Measurements from ENCODE around the gene SLC22A4.

SLC22A4 gene

GRCh38 chr5:132297211-132297940, 3.2 kb downstream of the SLC22A4 start:
- in situ Hi-C loops (cut with MboI; ENCODE audit: low sequenced_read_pairs), result no loop called here

DNA sequence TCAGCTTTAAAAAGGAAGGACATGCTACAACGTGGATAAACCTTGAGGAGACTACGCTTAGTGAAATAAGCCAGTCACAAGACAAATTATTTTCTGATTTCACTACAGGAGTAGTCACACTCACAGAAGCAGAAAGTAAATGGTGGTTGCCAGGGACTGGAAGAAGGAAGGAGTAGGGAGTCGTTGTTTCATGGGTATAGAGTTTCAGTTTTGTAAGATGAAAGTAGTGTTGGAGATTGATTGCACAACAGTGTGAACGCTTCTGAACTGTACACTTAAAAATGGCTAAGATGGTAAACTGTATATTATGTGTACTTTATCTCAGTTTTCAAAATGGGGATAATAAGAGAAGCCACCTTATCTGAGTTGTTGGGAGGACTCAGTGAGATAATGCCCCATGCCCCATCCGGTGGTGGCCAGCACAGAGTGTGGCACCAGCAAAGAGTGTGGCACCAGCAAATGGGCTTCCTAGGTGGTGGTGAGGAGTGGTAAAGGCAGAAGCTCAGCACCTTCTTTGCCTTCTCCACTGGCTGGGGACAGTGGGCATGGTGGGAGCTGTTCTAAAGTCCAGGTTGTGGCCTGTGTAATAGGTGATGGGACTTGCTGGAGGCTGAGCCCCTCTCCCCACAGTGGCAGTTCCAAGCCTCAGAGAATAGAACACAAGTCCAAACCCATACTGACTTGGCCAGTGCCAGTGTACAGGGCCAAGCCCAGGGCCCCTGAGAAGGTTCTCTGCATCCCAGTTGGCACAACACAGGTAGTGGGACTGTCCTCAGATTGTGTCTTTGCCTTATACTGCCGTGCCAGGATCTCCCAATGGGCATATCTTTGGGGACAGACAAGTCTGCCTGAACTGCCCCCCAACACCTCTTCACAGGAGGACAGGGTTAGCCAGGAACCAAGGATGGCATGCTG, 4.4 kb downstream of the SLC22A4 start:
- in situ Hi-C loops (cut with MboI; ENCODE audit: low sequenced_read_pairs), result no loop called here

DNA sequence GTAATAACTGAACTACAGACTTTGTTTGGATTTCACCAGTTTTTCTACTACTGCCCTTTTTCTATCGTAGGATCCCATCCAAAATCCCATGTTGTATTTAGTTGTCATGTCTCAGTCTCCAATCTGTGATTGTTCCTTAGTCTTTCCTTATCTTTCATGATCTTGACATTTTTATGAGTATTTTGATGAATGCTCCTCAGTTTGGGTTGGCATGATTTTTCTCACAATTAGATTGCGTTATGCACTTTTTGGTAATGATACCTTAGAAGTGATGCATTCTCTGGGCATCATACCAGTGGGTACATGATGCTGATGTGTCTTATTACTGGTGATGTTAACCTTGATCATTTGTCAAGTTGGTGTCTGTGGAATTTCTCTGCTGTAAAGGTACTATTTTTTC, 5.7 kb downstream of the SLC22A4 start:
- in situ Hi-C loops (cut with MboI; ENCODE audit: low sequenced_read_pairs), result no loop called here

GRCh38 chr5:132300577-132301343, 6.6 kb downstream of the SLC22A4 start:
- in situ Hi-C loops (cut with MboI; ENCODE audit: low sequenced_read_pairs), result no loop called here

DNA sequence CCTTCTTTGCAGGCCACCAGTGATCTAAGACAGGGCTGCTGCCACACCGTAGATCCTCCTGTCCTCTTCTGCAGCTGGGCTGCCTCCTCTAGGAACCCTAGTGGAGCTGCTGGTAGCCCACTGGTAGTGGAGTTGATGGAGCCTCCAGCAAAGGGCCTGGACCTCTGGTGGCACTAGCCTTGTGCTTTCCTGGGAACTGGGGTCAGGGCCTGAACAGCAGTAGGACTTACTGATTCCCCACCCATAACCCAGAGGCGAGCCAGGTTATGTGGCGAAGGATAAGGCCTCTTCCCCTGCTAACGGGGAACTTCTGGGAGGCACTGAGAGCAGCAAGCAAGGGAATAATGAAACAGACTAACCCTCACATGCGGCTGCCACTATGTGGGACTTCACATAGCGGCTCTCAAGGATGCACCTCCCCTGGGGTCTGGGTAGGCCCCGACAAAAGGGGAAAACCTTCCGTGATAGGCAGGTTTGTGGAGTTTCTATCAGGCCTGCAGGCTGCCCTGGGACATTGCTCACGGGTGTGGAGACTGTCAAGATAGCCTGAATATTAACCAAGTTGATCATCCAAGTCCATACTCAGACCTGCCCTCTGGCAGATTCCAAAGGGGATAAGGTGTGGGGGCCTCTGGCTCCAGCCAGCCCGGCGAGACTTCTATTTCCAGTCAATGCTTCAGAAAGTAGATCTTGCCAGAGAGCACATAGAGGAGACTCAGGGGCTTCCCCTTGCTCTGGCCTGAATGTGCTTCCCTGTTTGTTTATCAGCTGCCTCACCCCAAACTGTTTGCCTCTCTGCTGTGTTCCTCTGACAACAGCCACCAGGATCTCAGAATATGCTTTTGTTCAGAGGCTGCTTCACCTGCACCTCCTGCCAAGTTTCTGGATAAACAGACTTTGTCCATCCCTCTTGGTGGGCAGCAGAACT, 7.4 kb downstream of the SLC22A4 start:
- in situ Hi-C loops (cut with MboI; ENCODE audit: low sequenced_read_pairs), result no loop called here

DNA sequence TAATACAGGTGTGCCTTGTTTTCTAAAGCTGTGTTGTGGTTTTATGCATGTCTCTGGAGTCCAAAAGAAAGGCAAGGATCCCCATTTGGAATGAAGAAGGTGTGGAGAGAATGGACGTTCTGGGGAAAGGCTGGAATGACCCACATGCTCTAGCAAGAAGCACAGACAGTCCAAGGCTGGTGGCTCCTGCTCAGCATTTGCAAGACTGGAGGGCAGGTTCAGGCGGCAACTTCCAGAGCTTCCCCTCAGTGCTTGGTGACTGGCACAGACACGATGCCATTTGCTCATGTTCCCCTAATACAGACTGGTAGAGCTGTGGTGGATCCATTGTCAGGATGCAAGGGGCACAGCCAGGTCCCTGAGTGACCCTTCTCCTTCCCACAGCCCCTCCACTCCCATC, 8.2 kb downstream of the SLC22A4 start:
- in situ Hi-C loops (cut with MboI; ENCODE audit: low sequenced_read_pairs), result no loop called here

- in situ Hi-C loops (cut with MboI; ENCODE audit: low sequenced_read_pairs), result no loop called here
Observed at GRCh38 chr5:132303589-132303988, 9.4 kb downstream of the SLC22A4 start.

DNA sequence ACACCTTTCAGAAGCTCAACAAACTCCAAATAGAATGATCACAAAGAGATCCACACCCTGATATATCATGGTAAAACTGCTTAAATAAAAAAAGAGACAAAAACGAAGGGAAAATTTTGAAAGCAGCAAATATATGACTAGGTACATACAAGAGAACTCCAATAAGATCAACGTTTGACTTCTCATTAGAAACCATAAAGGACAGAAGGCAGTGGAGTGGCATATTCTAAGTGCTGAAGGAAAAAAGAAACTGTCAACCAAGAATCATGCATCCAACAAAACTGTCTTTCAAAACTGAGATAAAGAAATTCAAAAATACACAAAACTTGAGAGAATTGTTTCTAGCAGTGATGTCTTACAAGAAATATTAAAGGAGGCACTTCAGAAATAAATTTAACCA, 11.2 kb downstream of the SLC22A4 start:
- in situ Hi-C loops (cut with MboI; ENCODE audit: low sequenced_read_pairs), result no loop called here

DNA sequence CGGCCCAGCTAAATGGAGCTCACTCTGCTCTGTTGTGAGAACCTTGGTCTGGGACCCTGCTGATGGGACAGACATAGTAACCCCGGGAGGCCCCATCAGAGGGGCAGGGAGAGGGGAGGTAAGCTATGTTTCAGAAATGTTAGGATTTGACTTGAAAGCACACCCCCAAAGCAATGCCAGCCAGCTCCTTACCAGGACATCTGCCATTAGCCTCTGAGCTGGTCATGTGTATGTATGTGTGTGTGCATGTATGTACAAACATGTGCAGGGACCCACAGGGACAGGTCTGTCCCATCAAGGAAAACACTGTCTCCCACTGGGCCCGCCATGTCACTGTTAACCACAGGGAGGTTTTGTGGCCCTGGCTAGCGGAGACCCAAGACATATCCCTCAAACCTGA, 14.5 kb downstream of the SLC22A4 start:
- in situ Hi-C loops (cut with MboI; ENCODE audit: low sequenced_read_pairs), result no loop called here

DNA sequence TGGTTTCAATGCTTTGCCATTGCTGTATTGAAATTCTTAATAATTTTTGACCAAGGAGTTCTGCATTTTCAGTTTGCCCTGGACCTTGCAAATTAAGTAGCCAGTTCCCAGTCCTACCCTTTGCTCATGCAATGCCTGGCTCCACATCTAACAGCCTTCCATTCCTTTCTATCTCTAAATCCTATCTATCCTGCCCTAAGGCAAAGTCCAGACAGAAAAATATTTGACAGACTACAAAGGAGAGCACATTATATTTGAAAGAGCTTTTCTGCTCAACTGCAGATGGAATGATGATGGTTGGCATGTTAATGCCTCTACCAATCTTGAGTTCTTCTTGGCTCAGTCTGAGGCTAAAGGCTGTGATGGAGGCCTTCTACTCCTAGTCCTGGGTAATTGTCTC, 15.5 kb downstream of the SLC22A4 start:
- in situ Hi-C loops (cut with MboI; ENCODE audit: low sequenced_read_pairs), result no loop called here

DNA sequence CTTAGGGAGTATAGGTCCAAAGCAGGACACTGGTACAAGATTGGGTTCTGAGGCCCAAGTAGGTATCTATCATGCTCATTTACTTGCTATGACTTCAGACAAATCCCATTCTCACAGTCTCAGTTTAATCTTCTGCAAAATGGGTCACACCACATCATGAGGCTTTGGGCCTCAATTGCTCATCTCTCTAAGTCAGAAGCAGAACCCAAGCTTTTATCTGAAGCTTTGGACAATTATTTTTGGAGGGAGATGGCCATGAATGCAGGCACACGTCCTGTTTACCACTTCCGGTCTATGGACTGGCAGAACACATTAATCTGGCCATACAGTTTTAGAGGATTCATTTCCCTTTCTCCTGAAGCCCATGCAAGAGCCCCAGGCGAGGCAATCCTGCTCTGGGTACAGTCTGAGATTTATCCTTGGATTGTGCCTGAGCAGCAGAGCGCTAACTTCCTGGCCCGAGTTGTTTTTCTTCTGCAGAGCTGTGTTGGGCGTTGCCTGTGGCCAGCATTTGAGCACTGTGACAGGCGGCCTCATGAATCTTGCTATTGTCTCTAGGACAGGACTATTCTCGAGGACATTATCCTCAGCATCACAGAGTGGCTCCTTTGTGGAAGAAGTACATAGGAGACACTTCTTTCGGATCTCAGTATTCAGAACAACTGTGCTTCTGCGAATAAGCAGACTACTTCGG, 16.1 kb downstream of the SLC22A4 start:
- in situ Hi-C loops (cut with MboI; ENCODE audit: low sequenced_read_pairs), result no loop called here

DNA sequence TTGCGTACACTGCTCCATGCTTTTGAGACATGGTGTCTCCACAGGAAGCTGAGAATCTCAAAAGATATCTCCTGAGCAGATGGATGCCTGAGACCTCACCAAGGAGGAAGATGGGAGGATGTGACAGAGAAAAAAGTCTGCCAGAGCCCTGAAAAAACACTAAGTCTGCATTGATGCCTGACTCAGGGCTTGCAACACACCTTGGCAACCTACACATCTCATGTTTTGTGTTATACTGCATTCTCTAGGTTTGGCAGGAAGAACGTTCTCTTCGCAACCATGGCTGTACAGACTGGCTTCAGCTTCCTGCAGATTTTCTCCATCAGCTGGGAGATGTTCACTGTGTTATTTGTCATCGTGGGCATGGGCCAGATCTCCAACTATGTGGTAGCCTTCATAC, 19.2 kb downstream of the SLC22A4 start:
- in situ Hi-C loops (cut with MboI; ENCODE audit: low sequenced_read_pairs), result no loop called here

DNA sequence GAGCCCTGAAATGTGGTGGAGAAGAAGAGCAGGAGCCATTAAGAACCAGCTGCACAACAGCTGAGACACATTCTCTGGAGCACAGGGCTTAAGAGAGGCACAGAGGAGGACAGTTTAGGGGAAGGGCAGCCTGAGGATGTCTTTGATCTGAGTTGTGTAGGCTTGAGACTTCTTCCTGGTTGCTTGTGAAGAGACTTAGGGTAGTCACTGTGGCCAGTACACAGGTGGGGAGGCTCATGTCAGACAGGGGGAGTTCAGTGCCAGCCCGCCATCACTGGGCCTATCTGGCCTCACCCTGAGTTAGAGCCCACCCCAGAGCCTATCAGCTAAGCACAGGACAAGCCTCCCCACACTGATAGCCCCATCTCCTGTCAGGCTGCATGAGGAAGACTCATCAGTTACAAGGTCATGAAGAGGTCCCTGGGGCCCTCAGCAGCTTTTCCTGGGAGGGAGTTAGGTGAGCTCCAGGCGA, 19.8 kb downstream of the SLC22A4 start:
- in situ Hi-C loops (cut with MboI; ENCODE audit: low sequenced_read_pairs), result no loop called here

DNA sequence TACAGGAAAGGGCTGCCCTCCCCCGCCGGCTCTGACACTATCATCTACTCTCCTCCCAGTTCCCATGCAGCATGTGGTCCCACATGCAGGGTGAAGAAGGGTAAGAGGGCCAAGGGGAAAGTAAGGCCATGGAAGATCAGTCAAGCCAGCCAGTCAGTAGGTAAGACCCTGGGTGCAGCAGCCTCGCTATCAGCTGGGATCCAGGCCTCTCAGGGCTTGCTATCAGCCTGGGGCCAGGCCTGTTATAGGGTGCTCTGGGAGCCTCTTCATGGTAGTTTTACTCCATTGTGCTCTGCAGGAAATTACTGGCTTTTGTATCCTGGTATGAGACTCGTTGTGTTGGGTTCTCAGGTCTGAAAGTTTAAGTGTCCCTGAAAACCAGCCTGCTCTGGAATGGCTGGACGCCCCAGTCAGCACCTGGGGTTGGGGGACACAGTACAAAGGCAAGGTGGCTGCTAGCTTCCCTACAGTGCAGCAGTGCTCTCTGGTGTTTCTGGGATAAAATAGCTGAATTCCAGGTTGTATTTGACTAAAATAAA, 21.4 kb downstream of the SLC22A4 start:
- in situ Hi-C loops (cut with MboI; ENCODE audit: low sequenced_read_pairs), result no loop called here

GRCh38 chr5:132319975-132320374, 25.8 kb downstream of the SLC22A4 start:
- in situ Hi-C loops (cut with MboI; ENCODE audit: low sequenced_read_pairs), result no loop called here

GRCh38 chr5:132321109-132321721, 27.0 kb downstream of the SLC22A4 start:
- in situ Hi-C loops (cut with MboI; ENCODE audit: low sequenced_read_pairs), result no loop called here

GRCh38 chr5:132322266-132322665, 28.1 kb downstream of the SLC22A4 start:
- in situ Hi-C loops (cut with MboI; ENCODE audit: low sequenced_read_pairs), result no loop called here

GRCh38 chr5:132323202-132323601, 29.0 kb downstream of the SLC22A4 start:
- in situ Hi-C loops (cut with MboI; ENCODE audit: low sequenced_read_pairs), result no loop called here

DNA sequence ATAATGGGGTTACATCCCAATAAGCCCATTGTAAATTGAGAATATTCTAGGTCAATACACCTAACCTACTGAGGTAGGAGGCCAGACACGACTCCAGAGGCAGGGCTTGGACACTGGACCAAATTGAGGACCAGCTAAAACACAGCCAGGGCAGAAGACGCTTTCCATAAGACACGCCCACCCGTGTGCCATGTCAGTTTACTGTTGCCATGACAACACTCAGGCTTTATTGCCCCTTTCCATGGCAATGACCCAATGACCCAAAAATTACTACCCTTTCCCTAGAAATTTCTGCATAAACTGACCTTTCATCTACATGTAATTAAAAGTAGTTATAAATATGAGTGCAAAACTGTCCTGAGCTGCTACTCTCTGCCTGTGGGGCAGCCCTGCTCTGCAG, 31.5 kb downstream of the SLC22A4 start:
- in situ Hi-C loops (cut with MboI; ENCODE audit: low sequenced_read_pairs), result no loop called here
